Neural crest cell (in vitro differentiated cells): Measurements from ENCODE around the gene MEGF8. TPM values are rescaled to one million over a fixed set of nuclear protein-coding genes. Genes with fewer than 3 reads are reported as not detected.
A peak's percentile ranks its signal among the peaks of the same experiment; 100 is the strongest.

Experiments used
- DNase-seq: peaks from one replicate; pipeline ENCODE4 v3.0.0; 2021; ENCODE audit warnings: low read depth, mixed read lengths, low spot score
- H3K27ac Mint-ChIP-seq: one replicate; pipeline ENCODE4 v1.8.0; 2021; ENCODE audit warnings: mild to moderate bottlenecking, mixed read lengths; ENCODE audit not compliant: unreplicated experiment
- H3K27me3 Mint-ChIP-seq: 2 replicates; pipeline ENCODE4 v1.8.0; 2021; ENCODE audit warnings: low read depth, mild to moderate bottlenecking, mixed read lengths
- H3K36me3 Mint-ChIP-seq: 2 replicates; pipeline ENCODE4 v1.8.0; 2021; ENCODE audit warnings: low read depth, mild to moderate bottlenecking, mixed read lengths
- H3K4me1 Mint-ChIP-seq: 2 replicates; pipeline ENCODE4 v1.8.0; 2021; ENCODE audit warnings: mixed read lengths
- H3K4me3 Mint-ChIP-seq: one replicate; pipeline ENCODE4 v1.8.0; 2021; ENCODE audit warnings: mild to moderate bottlenecking, mixed read lengths
- H3K9me3 Mint-ChIP-seq: 2 replicates; pipeline ENCODE4 v1.8.0; 2021; ENCODE audit warnings: mixed read lengths
- total RNA-seq: library from RNA; stranded (reverse); gene quantifications from 2 replicates; pipeline ENCODE4 v1.2.1, GENCODE V29; 2021
- TF ChIP-seq, protein P1 (sequence below): fragments of 200-600 bp; sonication (generic); conservative IDR thresholded peaks from 2 replicates; pipeline ENCODE4 v1.5.0; 2021; ENCODE audit warnings: antibody characterized with exemption, mild to moderate bottlenecking

The MEGF8 gene
- total RNA-seq, 1 donor from 2014 or later, result 39.2 TPM

DNA sequence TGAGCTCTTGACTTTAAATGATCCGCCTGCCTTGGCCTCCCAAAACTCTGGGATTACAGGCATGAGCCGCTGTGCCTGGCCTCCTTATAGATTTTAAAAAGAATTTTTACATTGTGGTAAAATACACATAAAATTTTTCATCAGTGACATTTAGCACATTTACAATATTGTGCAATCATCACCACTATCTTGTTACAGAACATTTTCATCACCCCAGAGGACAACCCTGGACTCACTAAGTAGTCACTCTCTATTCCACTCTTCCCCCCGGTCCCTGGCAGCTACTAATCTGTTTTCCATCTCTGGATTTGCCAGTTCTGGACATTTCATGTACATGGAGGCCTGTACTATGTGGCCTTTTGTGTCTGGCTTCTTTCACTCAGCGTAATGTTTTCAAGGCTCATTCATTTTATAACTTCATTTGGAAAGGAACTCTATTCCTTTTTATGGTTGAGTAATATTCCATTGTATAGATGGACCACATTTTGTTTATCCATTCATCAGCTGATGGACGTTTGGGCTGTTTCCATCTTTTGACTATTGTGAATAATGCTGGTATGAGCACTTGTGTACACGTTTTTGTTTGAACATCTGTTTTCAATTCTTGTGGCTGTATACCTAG, 19.9 kb downstream of the MEGF8 start:
- Mint-ChIP-seq H3K9me3 (no peaks in the 10 kb centered on the region), H3K4me1 (peaks cover 4% of the 10 kb centered on the region), H3K4me3 (no peak overlapping the region), H3K27me3 (no peaks in the 10 kb centered on the region), H3K36me3 (peaks cover 7% of the 10 kb centered on the region), H3K27ac (no peak overlapping the region)
- TF ChIP-seq, protein P1, sequence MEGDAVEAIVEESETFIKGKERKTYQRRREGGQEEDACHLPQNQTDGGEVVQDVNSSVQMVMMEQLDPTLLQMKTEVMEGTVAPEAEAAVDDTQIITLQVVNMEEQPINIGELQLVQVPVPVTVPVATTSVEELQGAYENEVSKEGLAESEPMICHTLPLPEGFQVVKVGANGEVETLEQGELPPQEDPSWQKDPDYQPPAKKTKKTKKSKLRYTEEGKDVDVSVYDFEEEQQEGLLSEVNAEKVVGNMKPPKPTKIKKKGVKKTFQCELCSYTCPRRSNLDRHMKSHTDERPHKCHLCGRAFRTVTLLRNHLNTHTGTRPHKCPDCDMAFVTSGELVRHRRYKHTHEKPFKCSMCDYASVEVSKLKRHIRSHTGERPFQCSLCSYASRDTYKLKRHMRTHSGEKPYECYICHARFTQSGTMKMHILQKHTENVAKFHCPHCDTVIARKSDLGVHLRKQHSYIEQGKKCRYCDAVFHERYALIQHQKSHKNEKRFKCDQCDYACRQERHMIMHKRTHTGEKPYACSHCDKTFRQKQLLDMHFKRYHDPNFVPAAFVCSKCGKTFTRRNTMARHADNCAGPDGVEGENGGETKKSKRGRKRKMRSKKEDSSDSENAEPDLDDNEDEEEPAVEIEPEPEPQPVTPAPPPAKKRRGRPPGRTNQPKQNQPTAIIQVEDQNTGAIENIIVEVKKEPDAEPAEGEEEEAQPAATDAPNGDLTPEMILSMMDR, result no peak
- DNase-seq, result no peak

DNA sequence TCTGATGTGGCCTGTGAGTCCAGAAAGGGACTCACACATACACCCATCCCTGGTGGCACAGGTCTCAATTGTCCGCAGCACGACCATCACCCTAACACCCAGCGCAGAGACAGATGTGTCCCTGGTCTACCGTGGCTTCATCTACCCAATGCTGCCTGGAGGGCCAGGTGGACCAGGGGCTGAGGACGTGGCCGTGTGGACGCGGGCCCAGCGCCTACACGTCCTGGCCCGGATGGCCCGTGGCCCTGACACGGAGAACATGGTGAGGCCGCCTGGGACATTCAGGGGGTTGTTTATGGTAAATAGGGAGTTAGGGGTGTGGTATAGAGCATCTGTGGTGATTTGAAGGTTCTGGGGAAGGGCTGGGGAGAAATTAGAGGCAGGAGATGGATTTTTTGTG, 22.8 kb downstream of the MEGF8 start:
- Mint-ChIP-seq H3K27ac (no peak overlapping the region), H3K27me3 (no peaks in the 10 kb centered on the region), H3K4me1 (peaks cover 15% of the 10 kb centered on the region), H3K9me3 (no peaks in the 10 kb centered on the region), H3K4me3 (no peak overlapping the region), H3K36me3 (peaks cover 7% of the 10 kb centered on the region)
- DNase-seq, result no peak
- TF ChIP-seq, protein P1, result no peak

DNA sequence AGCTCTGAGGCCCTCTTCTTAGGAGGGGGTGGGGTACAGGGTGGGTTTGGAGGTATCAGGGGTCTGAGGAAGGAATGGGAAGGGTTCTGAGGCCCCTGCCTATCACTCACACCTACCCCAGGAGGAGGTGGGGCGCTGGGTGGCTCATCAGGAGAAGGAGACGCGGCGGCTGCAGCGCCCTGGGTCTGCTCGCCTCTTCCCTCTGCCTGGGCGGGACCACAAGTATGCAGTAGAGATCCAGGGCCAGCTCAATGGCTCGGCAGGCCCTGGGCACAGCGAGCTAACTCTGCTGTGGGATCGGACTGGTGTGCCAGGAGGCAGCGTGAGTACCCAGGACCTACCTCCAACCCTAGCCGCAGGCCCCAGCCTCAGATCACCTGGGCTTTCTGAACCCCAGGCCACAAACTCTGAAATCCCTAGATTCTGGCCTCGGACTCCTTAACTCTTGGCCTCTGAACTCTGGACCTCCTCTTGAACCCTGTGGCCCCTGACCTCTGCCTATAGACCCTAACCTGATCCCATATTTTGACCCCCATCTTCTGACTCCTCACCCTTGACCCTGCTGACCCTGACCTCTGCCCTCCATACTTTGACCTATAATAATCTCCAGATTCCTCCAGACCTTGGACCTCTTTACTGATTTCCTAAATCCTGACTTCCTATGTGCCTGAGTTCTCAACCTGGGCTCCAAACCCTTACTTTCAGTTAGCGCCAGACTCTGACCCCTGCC, 24.1 kb downstream of the MEGF8 start:
- H3K27me3 Mint-ChIP-seq, result no peaks in the 10 kb centered on the region
- peaks cover 20% of the 10 kb centered on the region for H3K4me1 Mint-ChIP-seq
- TF ChIP-seq, protein P1, result no peak
- H3K4me3 Mint-ChIP-seq, result no peak overlapping the region
- peak overlapping the region; percentile 84 for H3K27ac Mint-ChIP-seq
- no peaks in the 10 kb centered on the region for H3K9me3 Mint-ChIP-seq
- DNase-seq, result no peak
- H3K36me3 Mint-ChIP-seq, result peaks cover 11% of the 10 kb centered on the region

DNA sequence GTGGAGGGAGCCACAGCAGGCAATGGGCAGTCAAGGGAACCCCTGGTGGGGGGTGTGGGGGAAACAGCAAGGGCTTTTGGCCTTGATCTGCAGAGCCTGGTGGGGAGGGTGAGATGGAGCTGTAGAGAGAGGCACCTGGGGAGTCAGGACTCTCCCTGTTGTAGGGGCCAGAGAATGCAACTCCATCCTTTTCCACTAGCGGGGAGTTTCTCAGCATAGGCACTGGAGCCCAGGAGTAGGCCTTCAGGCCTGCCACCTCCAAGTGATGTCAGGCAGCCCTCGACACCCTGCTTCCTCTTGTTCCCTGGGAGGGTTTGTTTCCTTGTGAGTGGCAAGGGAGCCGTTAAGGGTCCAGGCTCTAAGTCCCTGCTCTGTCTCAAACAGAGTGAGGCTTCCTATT, 25.0 kb downstream of the MEGF8 start:
- peaks cover 9% of the 10 kb centered on the region for H3K36me3 Mint-ChIP-seq
- no peaks in the 10 kb centered on the region for H3K9me3 Mint-ChIP-seq
- TF ChIP-seq, protein P1, result no peak
- H3K27me3 Mint-ChIP-seq, result no peaks in the 10 kb centered on the region
- H3K4me3 Mint-ChIP-seq, result no peak overlapping the region
- DNase-seq, result no peak
- no peak overlapping the region for H3K27ac Mint-ChIP-seq
- H3K4me1 Mint-ChIP-seq, result peaks cover 20% of the 10 kb centered on the region

DNA sequence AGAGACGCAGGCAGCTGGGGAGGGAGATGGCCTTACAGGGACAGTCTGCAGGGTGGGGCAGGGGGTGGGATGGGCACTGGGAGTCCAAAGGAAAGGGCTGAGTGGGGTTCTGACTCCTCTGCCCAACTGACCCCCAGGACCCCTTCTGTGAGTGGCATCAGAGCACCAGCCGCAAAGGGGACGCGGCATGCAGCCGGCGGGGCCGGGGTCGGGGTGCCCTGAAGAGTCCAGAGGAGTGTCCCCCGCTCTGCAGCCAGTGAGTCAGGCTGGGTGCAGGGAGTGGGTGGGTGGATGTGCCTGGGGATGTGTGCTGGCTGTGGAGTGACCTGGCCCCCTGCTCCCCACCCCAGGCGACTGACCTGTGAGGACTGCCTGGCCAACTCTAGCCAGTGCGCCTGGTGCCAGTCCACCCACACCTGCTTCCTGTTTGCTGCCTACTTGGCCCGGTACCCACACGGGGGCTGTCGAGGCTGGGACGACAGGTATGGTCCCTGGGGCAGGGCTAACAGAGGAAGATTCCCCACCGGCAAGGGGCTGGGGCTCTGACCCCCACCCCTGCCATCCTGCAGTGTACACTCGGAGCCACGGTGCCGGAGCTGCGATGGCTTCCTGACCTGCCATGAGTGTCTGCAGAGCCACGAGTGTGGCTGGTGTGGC, 25.8 kb downstream of the MEGF8 start:
- Mint-ChIP-seq H3K36me3 (peaks cover 8% of the 10 kb centered on the region), H3K9me3 (no peaks in the 10 kb centered on the region), H3K27me3 (no peaks in the 10 kb centered on the region), H3K27ac (no peak overlapping the region), H3K4me3 (no peak overlapping the region), H3K4me1 (peaks cover 20% of the 10 kb centered on the region)
- TF ChIP-seq, protein P1, result no peak
- DNase-seq, result no peak
